HepG2 (cell line): ENCODE measurements around the gene KRT6B. TPM values are rescaled to one million over a fixed set of nuclear protein-coding genes. Genes with fewer than 3 reads are reported as not detected.

Source experiments
- ATAC-seq: fragments of 200-7000 bp; cut with Tn5 transposase; 3 replicates; pipeline ENCODE4 v1.9.1; 2020; ENCODE audit warnings: mild to moderate bottlenecking, moderate library complexity
- BruUV-seq: library from RNA; stranded (reverse); fragments of 400-500 nt; replicated peaks from 2 replicates; lab custom pipeline; 2021; lab: Mats Ljungman, UMichigan
- CTCF ChIA-PET: fragments of 300-600 bp; formaldehyde crosslinking; extraction: SDS; loops from one replicate; lab custom pipeline; 2021; ENCODE audit warnings: low total read pairs, inconsistent platforms, low intra/inter-chr PET ratio; lab: Yijun Ruan, JAX
- POLR2A ChIA-PET: fragments of 350-600 bp; sonication (Branson Sonifier 250); formaldehyde crosslinking; loops from one replicate; lab custom pipeline; 2020; ENCODE audit warnings: antibody characterized with exemption, inconsistent platforms; lab: Yijun Ruan, JAX
- DNase-seq: peaks from one replicate; pipeline ENCODE4 v3.0.0-alpha.2; 2015; ENCODE audit warnings: low spot score
- FAIRE-seq: peaks from 3 replicates; lab custom pipeline; 2011; peaks lifted over from hg19 to GRCh38; lab: Jason Lieb, UNC
- H2AFZ ChIP-seq: one replicate; pipeline ENCODE4 v1.6.1; 2011; ENCODE audit warnings: low read length, inconsistent platforms
- H3K27ac ChIP-seq: fragments of 300-600 bp; 3 replicates; pipeline ENCODE4 v1.8.0; 2011; ENCODE audit warnings: mixed run types, mild to moderate bottlenecking, mixed read lengths, low read length, inconsistent platforms; ENCODE audit not compliant: insufficient read depth; ENCODE audit errors: extremely low read length
- H3K27me3 ChIP-seq, 2 experiments: fragments of 200-600 bp in 1 of 2; 2 replicates in 1 of 2; 3 replicates in 1 of 2; pipeline versions ENCODE4 v1.6.0 to v1.8.0; 2011; ENCODE audit warnings: low read length in 2 of 2, mild to moderate bottlenecking in 2 of 2, moderate library complexity in 2 of 2, inconsistent platforms in 1 of 2; ENCODE audit not compliant: insufficient read depth in 2 of 2, control insufficient read depth in 1 of 2
- H3K36me3 ChIP-seq, 2 experiments: fragments of 200-600 bp in 1 of 2; replicated peaks in 1 of 2; 2 replicates in 1 of 2; 3 replicates in 1 of 2; pipeline versions ENCODE4 v1.5.1 to v1.8.0; 2011; ENCODE audit warnings: low read length in 2 of 2, inconsistent platforms in 1 of 2; ENCODE audit not compliant: insufficient read depth in 2 of 2, control insufficient read depth in 1 of 2
- H3K4me1 ChIP-seq: 2 replicates; pipeline ENCODE4 v1.5.1; 2012; ENCODE audit warnings: low read length, inconsistent platforms; ENCODE audit not compliant: insufficient read depth
- H3K4me2 ChIP-seq: 2 replicates; pipeline ENCODE4 v1.6.0; 2011; ENCODE audit warnings: low read depth, low read length, inconsistent platforms
- H3K4me3 ChIP-seq, 3 experiments: fragments of 200-600 bp in 1 of 3; sonication (generic), shearing (Covaris generic) in 1 of 3; replicated peaks in 1 of 3; 2 replicates each; pipeline ENCODE4 v1.5.1; 2011 to 2016; ENCODE audit warnings: low read length in 3 of 3, inconsistent platforms in 2 of 3, low read depth in 2 of 3, mild to moderate bottlenecking in 2 of 3, control low read depth in 1 of 3, mixed read lengths in 1 of 3; ENCODE audit not compliant: insufficient read depth in 1 of 3
- H3K79me2 ChIP-seq: one replicate; pipeline ENCODE4 v1.6.1; 2011; ENCODE audit warnings: low read length, inconsistent platforms; ENCODE audit not compliant: insufficient read depth
- H3K9ac ChIP-seq: 2 replicates; pipeline ENCODE4 v1.6.0; 2011; ENCODE audit warnings: mild to moderate bottlenecking, low read depth, low read length, inconsistent platforms; ENCODE audit not compliant: insufficient read depth
- H3K9me3 ChIP-seq: 2 replicates; pipeline ENCODE4 v1.5.1; 2012; ENCODE audit warnings: mild to moderate bottlenecking, low read length
- H4K20me1 ChIP-seq: 2 replicates; pipeline ENCODE4 v1.6.0; 2011; ENCODE audit warnings: inconsistent platforms, mild to moderate bottlenecking, low read length, moderate library complexity; ENCODE audit not compliant: insufficient read depth
- CEBPG ChIP-seq: IDR thresholded peaks from 2 replicates; pipeline ENCODE4 v1.6.1; 2016
- GMEB2 ChIP-seq: IDR thresholded peaks from 2 replicates; pipeline ENCODE4 v1.6.1; 2016; ENCODE audit warnings: missing biosample characterization, missing genetic modification reagents, low read depth
- NR2F1 ChIP-seq, 2 experiments: fragments of 450-650 bp in 1 of 2; formaldehyde crosslinking in 1 of 2; IDR thresholded peaks; 2 replicates each; pipeline versions ENCODE4 v1.5.0 to v1.6.1; 2016 to 2020; ENCODE audit warnings: mild to moderate bottlenecking in 1 of 2, missing compliant biosample characterization in 1 of 2, missing genetic modification reagents in 1 of 2, moderate library complexity in 1 of 2
- RBAK ChIP-seq: sonication (generic); formaldehyde crosslinking; IDR thresholded peaks from 2 replicates; pipeline ENCODE4 v1.5.1; 2020; ENCODE audit warnings: mild to moderate bottlenecking, missing genetic modification reagents
- SP4 ChIP-seq: sonication (generic); formaldehyde crosslinking; IDR thresholded peaks from 2 replicates; pipeline ENCODE4 v1.8.1; 2023; ENCODE audit warnings: mild to moderate bottlenecking, missing genetic modification reagents
- ZBTB10 ChIP-seq: sonication (generic); formaldehyde crosslinking; IDR thresholded peaks from 2 replicates; pipeline ENCODE4 v1.4.0; 2020; ENCODE audit warnings: missing genetic modification reagents, borderline replicate concordance
- ZNF234 ChIP-seq: sonication (generic); formaldehyde crosslinking; conservative IDR thresholded peaks from 2 replicates; pipeline ENCODE4 v1.5.1; 2020; ENCODE audit warnings: mild to moderate bottlenecking, missing genetic modification reagents
- ZNF331 ChIP-seq: sonication (generic); formaldehyde crosslinking; IDR thresholded peaks from 2 replicates; pipeline ENCODE4 v1.4.0; 2020; ENCODE audit warnings: missing genetic modification reagents
- WGBS: methylation state at CpG from one replicate; pipeline ENCODE4 v1.1.6; 2017; ENCODE audit warnings: low lambda C conversion rate; 5-methylcytosine and 5-hydroxymethylcytosine counted together
- in situ Hi-C: cut with HindIII; loops from 2 replicates; pipeline ENCODE4 v1.10.0; 2017; ENCODE audit warnings: low pct_unique_long_range_greater_than_20kb; ENCODE audit not compliant: extremely low pct_ligation_motif_present
- intact Hi-C: fragments of 100-400 bp; cut with micrococcal nuclease; formaldehyde crosslinking; loops from one replicate; pipeline ENCODE4 v1.10.0; 2022; ENCODE audit not compliant: unreplicated experiment
- polyA plus RNA-seq, 8 experiments: library from polyadenylated mRNA; depleted of rRNA in 3 of 8; stranded (reverse) in 7 of 8; unstranded in 1 of 8; fragments of >200 nt; fragmentation: Illumina TruSeq in 4 of 8; extraction: Trizol in 4 of 8; gene quantifications; 2 replicates each; pipeline versions ENCODE4 v1.2.1 to v1.2.3, GENCODE V29; 2011 to 2016; ENCODE audit warnings: low read depth in 4 of 8, missing spikeins in 1 of 8, mixed read lengths in 1 of 8; ENCODE audit not compliant: insufficient read depth in 1 of 8
- total RNA-seq, 5 experiments: library from RNA; depleted of rRNA; stranded (reverse); fragments of >200 nt; fragmentation: Illumina TruSeq; extraction: Trizol; gene quantifications; 2 replicates each; pipeline ENCODE4 v1.2.3, GENCODE V29; 2016; ENCODE audit warnings: low read depth in 1 of 5
- TF ChIP-seq, protein P1 (sequence below): sonication (generic); formaldehyde crosslinking; IDR thresholded peaks from 2 replicates; pipeline ENCODE4 v1.8.0; 2022; ENCODE audit warnings: mild to moderate bottlenecking, missing genetic modification reagents
- TF ChIP-seq, protein P2 (sequence below): sonication (generic); formaldehyde crosslinking; IDR thresholded peaks from 2 replicates; pipeline ENCODE4 v1.5.1; 2020; ENCODE audit warnings: missing genetic modification reagents, mild to moderate bottlenecking, borderline replicate concordance

KRT6B gene
- total and polyA plus RNA-seq, 2 of the 13 experiments (the other 11 are each of a cell fraction or from before 2014, with no cell fraction given) = not detected

GRCh38 chr12:52486166-52487105 is 34.5 kb upstream of the KRT6B start:
- Histone ChIP-seq H3K79me2 (no peaks in the 10 kb centered on the region), H2AFZ (no peak overlapping the region), H3K4me3 (no peak overlapping the region), H3K27ac (no peak overlapping the region), H3K4me1 (no peaks in the 10 kb centered on the region), H3K36me3 (no peaks in the 10 kb centered on the region), H3K27me3 (peaks cover 0 to 3% of the 10 kb centered on the region in 2 experiments; a peak in 1 of 5 replicates), H3K9ac (no peak overlapping the region), H4K20me1 (no peaks in the 10 kb centered on the region), H3K4me2 (no peak overlapping the region), H3K9me3 (no peaks in the 10 kb centered on the region)
- FAIRE-seq (no peak), ATAC-seq (no peak), DNase-seq (no peak)
- TF ChIP-seq RBAK (CRISPR knock-in tag) (no peak), ZBTB10 (CRISPR knock-in tag) (no peak)
- POLR2A ChIA-PET = no interaction called here
- in situ Hi-C loops = no loop called here
- intact Hi-C loops = no loop called here
- CTCF ChIA-PET = no interaction called here
- BruUV-seq = no TSS peak
- WGBS = 19% methylated on average over 5 of the region's 5 CpGs

- Histone ChIP-seq H3K79me2 (no peaks in the 10 kb centered on the region), H3K9me3 (no peaks in the 10 kb centered on the region), H3K27me3 (no peaks in the 10 kb centered on the region), H3K36me3 (no peaks in the 10 kb centered on the region), H3K9ac (no peak overlapping the region), H3K4me3 (no peak overlapping the region), H4K20me1 (no peaks in the 10 kb centered on the region), H3K4me2 (no peak overlapping the region), H3K27ac (no peak overlapping the region), H3K4me1 (no peaks in the 10 kb centered on the region), H2AFZ (no peak overlapping the region)
- FAIRE-seq (no peak), ATAC-seq (no peak), DNase-seq (no peak)
- ChIA-PET CTCF (no interaction called here), POLR2A (no interaction called here)
- in situ Hi-C loops = no loop called here
- WGBS = 0% methylated on average over 3 of the region's 3 CpGs
- intact Hi-C loops = no loop called here
- BruUV-seq = no TSS peak
- TF ChIP-seq SP4 (CRISPR knock-in tag) = no peak
- TF ChIP-seq, protein P1, sequence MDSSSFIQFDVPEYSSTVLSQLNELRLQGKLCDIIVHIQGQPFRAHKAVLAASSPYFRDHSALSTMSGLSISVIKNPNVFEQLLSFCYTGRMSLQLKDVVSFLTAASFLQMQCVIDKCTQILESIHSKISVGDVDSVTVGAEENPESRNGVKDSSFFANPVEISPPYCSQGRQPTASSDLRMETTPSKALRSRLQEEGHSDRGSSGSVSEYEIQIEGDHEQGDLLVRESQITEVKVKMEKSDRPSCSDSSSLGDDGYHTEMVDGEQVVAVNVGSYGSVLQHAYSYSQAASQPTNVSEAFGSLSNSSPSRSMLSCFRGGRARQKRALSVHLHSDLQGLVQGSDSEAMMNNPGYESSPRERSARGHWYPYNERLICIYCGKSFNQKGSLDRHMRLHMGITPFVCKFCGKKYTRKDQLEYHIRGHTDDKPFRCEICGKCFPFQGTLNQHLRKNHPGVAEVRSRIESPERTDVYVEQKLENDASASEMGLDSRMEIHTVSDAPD (CRISPR knock-in tag) = no peak
- TF ChIP-seq NR2F1 (CRISPR knock-in tag; IDR thresholded peaks at IDR 0.05) = no peak
- no peak for TF ChIP-seq ZNF234 (CRISPR knock-in tag)
- TF ChIP-seq CEBPG (CRISPR knock-in tag) = no peak
- TF ChIP-seq, protein P2, sequence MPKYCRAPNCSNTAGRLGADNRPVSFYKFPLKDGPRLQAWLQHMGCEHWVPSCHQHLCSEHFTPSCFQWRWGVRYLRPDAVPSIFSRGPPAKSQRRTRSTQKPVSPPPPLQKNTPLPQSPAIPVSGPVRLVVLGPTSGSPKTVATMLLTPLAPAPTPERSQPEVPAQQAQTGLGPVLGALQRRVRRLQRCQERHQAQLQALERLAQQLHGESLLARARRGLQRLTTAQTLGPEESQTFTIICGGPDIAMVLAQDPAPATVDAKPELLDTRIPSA (CRISPR knock-in tag) = no peak
- no peak for TF ChIP-seq GMEB2
- TF ChIP-seq ZNF331 (CRISPR knock-in tag) = no peak
Observed at GRCh38 chr12:52480073-52480472, 28.1 kb upstream of the KRT6B start.
